ENCODE results near the gene OR51B6. TPM values are rescaled to one million over a fixed set of nuclear protein-coding genes. Genes with fewer than 3 reads are reported as not detected.

The OR51B6 gene
- total and polyA plus RNA-seq, 2 donors (not counting 3 experiments of a cell fraction or from before 2014, with no cell fraction given): not detected

DNA sequence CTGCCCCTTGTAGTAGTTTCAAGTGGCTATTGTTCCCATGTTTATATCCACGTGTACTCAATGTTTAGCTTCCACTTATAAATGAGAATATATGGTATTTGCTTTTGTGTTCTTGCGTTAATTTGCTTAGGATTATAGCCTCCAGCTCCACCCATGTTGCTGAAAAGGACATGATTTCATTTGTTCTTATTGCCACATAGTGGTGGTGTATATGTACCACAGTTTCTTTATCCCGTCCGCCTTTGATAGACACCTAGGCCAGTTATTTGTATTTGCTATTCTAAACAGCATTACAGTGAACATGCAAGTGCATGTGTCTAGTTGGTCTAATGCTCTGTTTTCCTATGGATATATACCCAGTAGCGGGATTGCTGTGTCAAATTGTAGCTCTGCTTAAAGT lies 34.0 kb upstream of the OR51B6 start:
- Histone ChIP-seq H3K4me2 (ENCODE audit: insufficient read depth, low read length) (no peak overlapping the region), H2AFZ (ENCODE audit: low read depth, low read length) (no peak overlapping the region), H4K20me1 (replicated peaks; ENCODE audit: control insufficient read depth, extremely low read depth, insufficient read depth, low read length) (no peaks in the 10 kb centered on the region), H3K4me1 (ENCODE audit: control insufficient read depth, extremely low read depth, insufficient read depth, low read length) (no peaks in the 10 kb centered on the region), H3K4me3 (replicated peaks in 1 of 3; ENCODE audit: insufficient read depth in 1 of 3, low read depth in 1 of 3, low read length in 3 of 3) (no peak overlapping the region), H3K9me3 (replicated peaks; ENCODE audit: control insufficient read depth, insufficient read depth, low read length) (no peaks in the 10 kb centered on the region), H3K36me3 (ENCODE audit: control insufficient read depth in 2 of 2, extremely low read depth in 1 of 2, insufficient read depth in 2 of 2, low read length in 2 of 2) (no peaks in the 10 kb centered on the region), H3K9me1 (replicated peaks; ENCODE audit: control insufficient read depth, extremely low read depth, insufficient read depth, low read length) (no peaks in the 10 kb centered on the region), H3K27ac (ENCODE audit: insufficient read depth, low read depth, low read length) (no peak overlapping the region), H3K27me3 (ENCODE audit: control insufficient read depth in 2 of 2, insufficient read depth in 2 of 2, low read length in 2 of 2) (no peaks in the 10 kb centered on the region), H3K9ac (replicated peaks; ENCODE audit: extremely low read depth, insufficient read depth, low read length) (no peak overlapping the region), H3K79me2 (ENCODE audit: control insufficient read depth, insufficient read depth, low read length) (no peaks in the 10 kb centered on the region)
- intact Hi-C loops (cut with micrococcal nuclease): no loop called here
- DNase-seq (ENCODE audit: low read depth, low spot score): no peak
- BruUV-seq (replicated peaks): no TSS peak
- ChIA-PET POLR2A (no interaction called here), CTCF (no interaction called here)
- no peak for FAIRE-seq
- TF ChIP-seq POLR2A (IDR thresholded peaks at IDR 0.05; ENCODE audit: low read depth, low read length) (no peak), POLR2AphosphoS5 (IDR thresholded peaks at IDR 0.05; ENCODE audit: insufficient read depth, low read depth, low read length) (no peak), MYC (IDR thresholded peaks at IDR 0.05; ENCODE audit: low read depth, low read length) (no peak), FOS (IDR thresholded peaks at IDR 0.05; ENCODE audit: borderline replicate concordance, insufficient read depth, low read length) (no peak), MAX (IDR thresholded peaks at IDR 0.05; ENCODE audit: insufficient read depth, insufficient read length) (no peak), GATA2 (IDR thresholded peaks at IDR 0.05; ENCODE audit: insufficient read depth, insufficient read length, low read depth, low read length) (no peak), EZH2 (IDR thresholded peaks at IDR 0.05; ENCODE audit: borderline replicate concordance, low read depth, low read length, severe bottlenecking) (no peak), JUN (IDR thresholded peaks at IDR 0.05; ENCODE audit: borderline replicate concordance, insufficient read depth, insufficient read length, low read depth) (no peak)
- TF ChIP-seq, protein P1, sequence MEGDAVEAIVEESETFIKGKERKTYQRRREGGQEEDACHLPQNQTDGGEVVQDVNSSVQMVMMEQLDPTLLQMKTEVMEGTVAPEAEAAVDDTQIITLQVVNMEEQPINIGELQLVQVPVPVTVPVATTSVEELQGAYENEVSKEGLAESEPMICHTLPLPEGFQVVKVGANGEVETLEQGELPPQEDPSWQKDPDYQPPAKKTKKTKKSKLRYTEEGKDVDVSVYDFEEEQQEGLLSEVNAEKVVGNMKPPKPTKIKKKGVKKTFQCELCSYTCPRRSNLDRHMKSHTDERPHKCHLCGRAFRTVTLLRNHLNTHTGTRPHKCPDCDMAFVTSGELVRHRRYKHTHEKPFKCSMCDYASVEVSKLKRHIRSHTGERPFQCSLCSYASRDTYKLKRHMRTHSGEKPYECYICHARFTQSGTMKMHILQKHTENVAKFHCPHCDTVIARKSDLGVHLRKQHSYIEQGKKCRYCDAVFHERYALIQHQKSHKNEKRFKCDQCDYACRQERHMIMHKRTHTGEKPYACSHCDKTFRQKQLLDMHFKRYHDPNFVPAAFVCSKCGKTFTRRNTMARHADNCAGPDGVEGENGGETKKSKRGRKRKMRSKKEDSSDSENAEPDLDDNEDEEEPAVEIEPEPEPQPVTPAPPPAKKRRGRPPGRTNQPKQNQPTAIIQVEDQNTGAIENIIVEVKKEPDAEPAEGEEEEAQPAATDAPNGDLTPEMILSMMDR (IDR thresholded peaks at IDR 0.05; ENCODE audit: extremely low read depth in 1 of 2, insufficient read depth in 1 of 2, low read depth in 1 of 2, low read length in 2 of 2): no peak
- dilution Hi-C loops (cut with MboI; ENCODE audit: extremely low pct_ligation_motif_present, low sequenced_read_pairs): no loop called here
